ENCODE results near the gene PIK3R4.

DNA sequence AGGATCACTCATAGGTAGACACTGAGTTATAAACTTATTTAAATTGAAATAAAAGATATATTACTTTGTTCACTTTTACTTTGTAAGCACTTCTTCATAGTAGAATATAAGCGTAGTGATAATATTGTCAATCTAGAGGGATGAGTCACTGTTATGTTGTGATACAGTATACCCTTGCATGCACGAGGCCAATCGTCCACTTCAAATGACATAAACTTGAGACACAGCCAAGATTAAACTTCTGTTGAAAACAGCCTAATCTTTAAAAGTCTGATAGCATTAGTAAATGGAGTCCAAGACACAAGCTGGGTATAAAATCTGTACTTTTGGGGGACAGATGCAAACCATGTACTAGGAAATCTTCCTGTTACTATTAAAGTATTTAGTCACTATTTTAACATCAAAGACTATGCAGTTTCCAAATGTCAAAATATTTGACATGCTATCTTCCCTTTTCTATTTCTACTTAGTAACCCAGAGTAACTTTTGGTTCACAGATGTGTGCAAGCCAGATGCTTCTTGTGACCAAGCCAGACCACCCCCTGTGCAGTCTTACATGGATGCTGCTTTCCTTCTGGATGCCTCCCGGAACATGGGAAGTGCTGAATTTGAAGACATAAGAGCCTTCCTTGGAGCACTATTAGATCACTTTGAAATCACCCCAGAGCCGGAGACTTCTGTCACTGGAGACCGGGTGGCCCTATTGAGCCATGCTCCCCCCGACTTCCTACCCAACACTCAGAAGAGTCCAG is 85.3 kb downstream of the PIK3R4 start:
- no peak for TF ChIP-seq EZH2 (IDR thresholded peaks at IDR 0.05; ENCODE audit: low read length)
- TF ChIP-seq, protein P1, sequence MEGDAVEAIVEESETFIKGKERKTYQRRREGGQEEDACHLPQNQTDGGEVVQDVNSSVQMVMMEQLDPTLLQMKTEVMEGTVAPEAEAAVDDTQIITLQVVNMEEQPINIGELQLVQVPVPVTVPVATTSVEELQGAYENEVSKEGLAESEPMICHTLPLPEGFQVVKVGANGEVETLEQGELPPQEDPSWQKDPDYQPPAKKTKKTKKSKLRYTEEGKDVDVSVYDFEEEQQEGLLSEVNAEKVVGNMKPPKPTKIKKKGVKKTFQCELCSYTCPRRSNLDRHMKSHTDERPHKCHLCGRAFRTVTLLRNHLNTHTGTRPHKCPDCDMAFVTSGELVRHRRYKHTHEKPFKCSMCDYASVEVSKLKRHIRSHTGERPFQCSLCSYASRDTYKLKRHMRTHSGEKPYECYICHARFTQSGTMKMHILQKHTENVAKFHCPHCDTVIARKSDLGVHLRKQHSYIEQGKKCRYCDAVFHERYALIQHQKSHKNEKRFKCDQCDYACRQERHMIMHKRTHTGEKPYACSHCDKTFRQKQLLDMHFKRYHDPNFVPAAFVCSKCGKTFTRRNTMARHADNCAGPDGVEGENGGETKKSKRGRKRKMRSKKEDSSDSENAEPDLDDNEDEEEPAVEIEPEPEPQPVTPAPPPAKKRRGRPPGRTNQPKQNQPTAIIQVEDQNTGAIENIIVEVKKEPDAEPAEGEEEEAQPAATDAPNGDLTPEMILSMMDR (optimal IDR thresholded peaks at IDR 0.05 in 1 of 3, IDR thresholded peaks at IDR 0.05 in 1 of 3, conservative IDR thresholded peaks at IDR 0.05 in 1 of 3; ENCODE audit: extremely low read depth in 1 of 3, insufficient read depth in 2 of 3, low read length in 3 of 3), result no peak
